ENCODE measurements around the gene KSR1. TPM values are rescaled to one million over a fixed set of nuclear protein-coding genes. Genes with fewer than 3 reads are reported as not detected.
A peak's percentile ranks its signal among the peaks of the same experiment; 100 is the strongest.

Gene KSR1
- total RNA-seq, 6 experiments from 2014 or later, result 5.9 to 12.9 (median 8.7) TPM

DNA sequence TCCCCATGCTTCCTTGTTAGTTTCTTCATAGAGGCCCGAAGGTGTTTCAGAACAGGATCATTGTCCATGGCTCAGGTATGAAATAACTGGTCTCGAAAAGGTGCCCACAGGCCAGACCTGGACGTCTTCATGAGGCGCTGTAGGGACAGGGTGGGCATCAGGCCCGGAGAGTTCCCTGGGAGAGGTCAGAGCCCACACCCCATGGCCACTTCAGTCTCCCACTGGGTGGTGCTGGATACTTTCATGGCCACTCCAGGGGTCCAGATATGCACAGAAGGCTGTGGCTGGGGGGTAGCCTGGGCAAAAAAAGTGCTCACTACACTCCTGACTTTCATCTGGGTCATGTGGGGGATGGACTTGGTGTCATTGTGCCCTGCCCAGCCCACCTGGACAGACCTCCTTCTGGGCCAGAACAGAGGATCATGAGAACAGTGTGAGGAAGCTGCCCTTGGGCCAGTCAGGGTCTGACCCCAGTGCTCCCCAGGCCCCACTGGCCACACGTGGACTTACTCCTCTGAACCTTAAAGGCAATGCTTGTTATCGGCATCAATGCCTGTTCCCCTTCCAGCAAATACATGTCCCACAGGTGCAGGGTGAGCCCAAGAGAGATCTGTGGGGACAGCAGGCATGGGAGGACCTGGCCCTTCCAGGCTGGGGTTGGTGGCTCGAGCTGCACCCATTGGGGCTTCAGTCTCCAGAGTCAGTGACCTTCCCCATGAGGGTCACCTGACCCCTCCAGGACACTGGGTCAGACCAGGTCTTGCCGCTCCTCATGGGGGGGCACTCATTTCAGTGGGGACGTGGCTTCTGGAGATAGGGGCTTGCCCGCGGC, 211.6 kb downstream of the KSR1 start:
- no peaks in the 10 kb centered on the region for H3K4me1 ChIP-seq
- no peak overlapping the region for H3K4me3 ChIP-seq
- H3K36me3 ChIP-seq, result no peaks in the 10 kb centered on the region
- DNase-seq, result peak in 1 of 3 donors; percentile 40
- no peaks in the 10 kb centered on the region for H3K27me3 ChIP-seq
- intact Hi-C loops (cut with DNase I), result loop anchor here (10.0 kb wide), 2 partner anchors 87 to 207 kb away; no protein-coding TSS in a partner anchor
- no peak for TF ChIP-seq POLR2A (IDR thresholded peaks at IDR 0.05)
- TF ChIP-seq, protein P1, sequence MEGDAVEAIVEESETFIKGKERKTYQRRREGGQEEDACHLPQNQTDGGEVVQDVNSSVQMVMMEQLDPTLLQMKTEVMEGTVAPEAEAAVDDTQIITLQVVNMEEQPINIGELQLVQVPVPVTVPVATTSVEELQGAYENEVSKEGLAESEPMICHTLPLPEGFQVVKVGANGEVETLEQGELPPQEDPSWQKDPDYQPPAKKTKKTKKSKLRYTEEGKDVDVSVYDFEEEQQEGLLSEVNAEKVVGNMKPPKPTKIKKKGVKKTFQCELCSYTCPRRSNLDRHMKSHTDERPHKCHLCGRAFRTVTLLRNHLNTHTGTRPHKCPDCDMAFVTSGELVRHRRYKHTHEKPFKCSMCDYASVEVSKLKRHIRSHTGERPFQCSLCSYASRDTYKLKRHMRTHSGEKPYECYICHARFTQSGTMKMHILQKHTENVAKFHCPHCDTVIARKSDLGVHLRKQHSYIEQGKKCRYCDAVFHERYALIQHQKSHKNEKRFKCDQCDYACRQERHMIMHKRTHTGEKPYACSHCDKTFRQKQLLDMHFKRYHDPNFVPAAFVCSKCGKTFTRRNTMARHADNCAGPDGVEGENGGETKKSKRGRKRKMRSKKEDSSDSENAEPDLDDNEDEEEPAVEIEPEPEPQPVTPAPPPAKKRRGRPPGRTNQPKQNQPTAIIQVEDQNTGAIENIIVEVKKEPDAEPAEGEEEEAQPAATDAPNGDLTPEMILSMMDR (IDR thresholded peaks at IDR 0.05), result no peak
- no peak overlapping the region for H3K27ac ChIP-seq
- WGBS (ENCODE audit: insufficient coverage, low coverage, low lambda C conversion rate, missing lambda C conversion rate), result no CpG with 5 or more reads among the region's 12 CpGs
- H3K9me3 ChIP-seq, result no peaks in the 10 kb centered on the region
- no peak for ATAC-seq

DNA sequence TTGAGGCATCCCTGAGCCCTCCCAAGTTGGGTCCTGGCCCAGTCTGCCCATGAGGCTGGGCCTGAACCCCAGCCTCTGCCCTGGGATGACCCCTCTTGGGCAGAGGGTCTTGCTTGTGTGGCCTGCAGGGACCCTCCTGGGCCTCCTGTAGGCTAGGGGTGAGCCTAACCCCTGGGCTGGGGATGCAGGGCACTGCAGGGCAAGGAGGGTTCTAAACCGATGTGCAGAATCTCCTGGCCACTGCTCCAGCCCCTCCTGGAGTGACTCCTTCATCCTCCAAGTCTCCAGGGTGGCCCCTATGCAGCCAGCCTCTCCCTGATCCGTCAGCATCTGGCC, 212.2 kb downstream of the KSR1 start:
- Histone ChIP-seq H3K4me3 (no peak overlapping the region), H3K27me3 (no peaks in the 10 kb centered on the region), H3K4me1 (no peaks in the 10 kb centered on the region), H3K27ac (no peak overlapping the region), H3K9me3 (no peaks in the 10 kb centered on the region), H3K36me3 (no peaks in the 10 kb centered on the region)
- TF ChIP-seq, protein P1 (IDR thresholded peaks at IDR 0.05), result no peak
- TF ChIP-seq POLR2A (IDR thresholded peaks at IDR 0.05), result no peak
- WGBS (ENCODE audit: insufficient coverage, low coverage, low lambda C conversion rate, missing lambda C conversion rate), result no CpG with 5 or more reads among the region's 2 CpGs
- ATAC-seq, result no peak
- intact Hi-C loops (cut with DNase I), result loop anchor here (10.0 kb wide), 2 partner anchors 86 to 206 kb away; no protein-coding TSS in a partner anchor
- DNase-seq, result no peak

DNA sequence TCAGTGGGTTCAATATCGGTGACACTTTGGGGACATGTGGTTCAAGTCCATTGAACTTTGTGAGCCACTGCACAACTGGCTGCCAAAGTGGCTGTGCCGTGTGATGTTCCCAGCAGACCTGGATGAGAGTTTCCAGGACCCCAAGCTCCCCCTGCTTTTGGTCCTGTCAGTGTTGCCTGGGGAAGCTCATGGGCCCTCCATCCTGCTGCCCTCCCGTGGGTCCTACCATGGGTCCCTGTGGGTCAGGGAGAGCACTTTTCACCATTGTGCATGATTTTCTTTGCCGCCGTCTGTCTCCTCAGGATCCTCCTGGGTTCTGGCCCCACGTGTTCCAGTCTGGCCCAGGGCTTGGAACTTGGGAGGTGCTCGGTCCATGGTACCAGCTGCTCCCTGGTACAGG, 212.9 kb downstream of the KSR1 start:
- Histone ChIP-seq H3K27ac (no peak overlapping the region), H3K36me3 (no peaks in the 10 kb centered on the region), H3K4me3 (no peak overlapping the region), H3K27me3 (no peaks in the 10 kb centered on the region), H3K9me3 (no peaks in the 10 kb centered on the region), H3K4me1 (no peaks in the 10 kb centered on the region)
- DNase-seq (peak in 1 of 3 donors; percentile 16), ATAC-seq (no peak)
- TF ChIP-seq, protein P1 (IDR thresholded peaks at IDR 0.05), result no peak
- TF ChIP-seq POLR2A (IDR thresholded peaks at IDR 0.05), result no peak
- no CpG with 5 or more reads among the region's 7 CpGs for WGBS (ENCODE audit: insufficient coverage, low coverage, low lambda C conversion rate, missing lambda C conversion rate)
- intact Hi-C loops (cut with DNase I), result loop anchor here (10.0 kb wide), 2 partner anchors 86 to 206 kb away; no protein-coding TSS in a partner anchor

DNA sequence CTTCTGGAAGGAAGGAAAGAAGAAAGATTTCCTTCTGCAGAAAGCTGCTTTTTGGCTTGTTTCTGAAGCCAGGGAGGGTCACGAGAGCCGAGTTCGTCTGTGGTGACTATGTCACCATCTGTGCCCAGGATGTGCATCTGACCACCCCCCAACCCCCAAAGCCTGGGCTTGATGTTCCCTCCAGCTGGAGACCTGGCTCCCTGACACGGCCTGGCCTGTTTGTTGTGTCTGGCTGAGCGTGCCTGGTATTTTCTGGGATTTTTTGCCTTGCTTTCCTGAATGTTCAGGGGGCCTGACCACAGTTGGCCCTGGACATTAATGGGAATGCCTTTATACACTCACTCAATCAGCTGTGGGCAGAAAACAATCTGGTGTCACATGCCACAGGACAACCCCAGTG, 213.6 kb downstream of the KSR1 start:
- WGBS (ENCODE audit: insufficient coverage, low coverage, low lambda C conversion rate, missing lambda C conversion rate), result no CpG with 5 or more reads among the region's 5 CpGs
- peak in 1 of 3 donors; percentile 32 for DNase-seq
- ATAC-seq, result no peak
- intact Hi-C loops (cut with DNase I), result loop anchor here (10.0 kb wide), 2 partner anchors 85 to 205 kb away; no protein-coding TSS in a partner anchor
- Histone ChIP-seq H3K36me3 (no peaks in the 10 kb centered on the region), H3K4me1 (no peaks in the 10 kb centered on the region), H3K27ac (no peak overlapping the region), H3K27me3 (no peaks in the 10 kb centered on the region), H3K4me3 (no peak overlapping the region), H3K9me3 (no peaks in the 10 kb centered on the region)
- no peak for TF ChIP-seq POLR2A (IDR thresholded peaks at IDR 0.05)
- TF ChIP-seq, protein P1 (IDR thresholded peaks at IDR 0.05), result no peak
